Subcutaneous abdominal adipose tissue (tissue), 5 donors: Measurements from ENCODE around the gene ANKRD29.
A peak's percentile ranks its signal among the peaks of the same experiment; 100 is the strongest.

Experiments
- H3K27ac ChIP-seq: one replicate; pipeline ENCODE4 v1.7.0; 2013; ENCODE audit warnings: low read depth, mild to moderate bottlenecking, inconsistent platforms, low read length, moderate library complexity
- H3K27me3 ChIP-seq, 5 donors: one replicate each; pipeline ENCODE4 v1.7.0; 2013; ENCODE audit warnings: low read length in 5 of 5, inconsistent platforms in 1 of 5; ENCODE audit not compliant: control insufficient read depth in 5 of 5, insufficient read depth in 4 of 5
- H3K36me3 ChIP-seq, 5 donors: one replicate each; pipeline ENCODE4 v1.7.0; 2013; ENCODE audit warnings: low read length in 5 of 5; ENCODE audit not compliant: control insufficient read depth in 5 of 5, insufficient read depth in 5 of 5
- H3K4me1 ChIP-seq, 5 donors: one replicate each; pipeline ENCODE4 v1.7.0; 2013; ENCODE audit warnings: low read length in 5 of 5, mild to moderate bottlenecking in 3 of 5, moderate library complexity in 1 of 5; ENCODE audit not compliant: control insufficient read depth in 5 of 5, insufficient read depth in 5 of 5
- H3K4me3 ChIP-seq, 5 donors: one replicate each; pipeline ENCODE4 v1.7.0; 2013; ENCODE audit warnings: low read length in 5 of 5, low read depth in 1 of 5
- H3K9ac ChIP-seq, 5 donors: one replicate each; pipeline ENCODE4 v1.7.0; 2013; ENCODE audit warnings: low read length in 5 of 5, mild to moderate bottlenecking in 4 of 5, moderate library complexity in 3 of 5
- H3K9me3 ChIP-seq, 5 donors: one replicate each; pipeline ENCODE4 v1.7.0; 2013; ENCODE audit warnings: low read length in 5 of 5; ENCODE audit not compliant: control insufficient read depth in 5 of 5
- donor health status: healthy.
- donor health status: healthy.
- donor health status: healthy.
- donor health status: healthy.
- donor health status: healthy.

The ANKRD29 gene

DNA sequence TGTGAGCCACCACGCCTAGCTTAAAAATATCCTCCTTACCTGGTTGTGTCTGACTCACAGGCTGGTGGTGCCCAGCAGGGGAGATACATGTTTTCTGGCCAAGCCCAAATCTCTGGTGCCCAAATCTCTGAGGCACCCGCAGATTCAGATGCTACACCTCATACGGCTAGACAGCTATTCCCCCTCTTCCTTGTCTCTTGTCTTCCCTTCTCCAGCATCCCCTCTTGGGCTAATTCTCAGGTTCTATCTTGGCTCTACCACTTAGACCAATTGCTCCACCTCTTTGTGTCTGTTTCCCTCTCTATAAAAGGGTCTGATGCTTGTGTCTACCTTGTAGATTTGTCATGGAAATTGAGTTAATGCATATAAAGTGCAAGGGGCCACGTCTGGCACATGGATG, 39.9 kb upstream of the ANKRD29 start:
- no peak overlapping the region for H3K4me3 ChIP-seq
- H3K9ac ChIP-seq, result no peak overlapping the region
- H3K4me1 ChIP-seq, result no peaks in the 10 kb centered on the region
- no peak overlapping the region for H3K27ac ChIP-seq
- H3K27me3 ChIP-seq, result peaks cover 0 to 12% (median 0%) of the 10 kb centered on the region in 5 donors
- peaks cover 0 to 6% (median 5%) of the 10 kb centered on the region in 5 donors for H3K9me3 ChIP-seq
- H3K36me3 ChIP-seq, result no peaks in the 10 kb centered on the region

DNA sequence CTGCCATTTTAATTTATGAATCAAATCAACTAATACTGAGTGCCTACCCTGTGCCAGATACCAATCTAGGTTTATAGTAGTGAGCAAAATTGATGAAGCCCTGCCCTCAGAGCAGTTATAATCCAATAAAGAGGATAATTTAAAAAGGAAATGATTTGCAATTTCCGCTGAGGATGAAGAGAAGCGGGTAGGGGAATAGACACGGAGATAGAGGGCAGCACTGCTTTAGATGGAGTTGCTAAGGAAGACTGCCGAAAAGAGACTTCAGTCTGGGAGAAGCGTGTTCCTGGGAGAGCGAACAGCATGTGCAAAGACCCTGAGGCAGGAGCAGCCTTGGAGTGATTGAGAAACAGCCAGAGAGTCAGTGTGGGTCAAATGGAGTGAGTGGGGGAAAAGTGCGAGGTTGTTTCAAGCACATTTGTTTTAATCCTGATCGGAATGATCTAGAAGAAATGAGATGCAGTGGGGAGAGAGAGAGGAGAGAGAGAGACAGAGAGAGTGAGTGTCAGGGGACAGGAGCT, 38.9 kb upstream of the ANKRD29 start:
- Histone ChIP-seq H3K9ac (no peak overlapping the region), H3K36me3 (no peaks in the 10 kb centered on the region), H3K27me3 (peaks cover 0 to 12% (median 0%) of the 10 kb centered on the region in 5 donors), H3K9me3 (no peaks in the 10 kb centered on the region), H3K4me1 (no peaks in the 10 kb centered on the region), H3K27ac (no peak overlapping the region), H3K4me3 (no peak overlapping the region)

DNA sequence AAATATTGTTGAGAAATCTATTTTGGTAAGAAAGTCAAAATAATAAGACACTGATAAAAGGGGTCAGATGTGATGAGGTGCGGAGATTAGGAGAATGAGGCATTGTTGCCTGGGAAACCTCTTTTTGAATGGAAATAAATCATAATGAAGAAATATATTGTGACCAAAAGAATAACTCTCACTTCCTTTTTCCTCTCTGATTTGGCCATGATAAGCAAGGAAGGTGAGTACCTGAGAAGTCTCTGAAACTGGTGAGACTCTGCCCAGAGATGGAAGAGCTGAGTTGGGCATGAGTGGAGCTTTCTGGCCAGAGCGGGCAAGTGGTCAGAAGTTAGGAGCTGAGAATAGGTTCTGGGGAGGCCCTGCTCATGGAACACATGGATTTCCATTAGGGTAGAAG, 38.3 kb upstream of the ANKRD29 start:
- no peak overlapping the region for H3K4me3 ChIP-seq
- H3K9me3 ChIP-seq, result no peaks in the 10 kb centered on the region
- no peaks in the 10 kb centered on the region for H3K4me1 ChIP-seq
- peaks cover 0 to 12% (median 0%) of the 10 kb centered on the region in 5 donors for H3K27me3 ChIP-seq
- no peak overlapping the region for H3K9ac ChIP-seq
- H3K27ac ChIP-seq, result no peak overlapping the region
- no peaks in the 10 kb centered on the region for H3K36me3 ChIP-seq

DNA sequence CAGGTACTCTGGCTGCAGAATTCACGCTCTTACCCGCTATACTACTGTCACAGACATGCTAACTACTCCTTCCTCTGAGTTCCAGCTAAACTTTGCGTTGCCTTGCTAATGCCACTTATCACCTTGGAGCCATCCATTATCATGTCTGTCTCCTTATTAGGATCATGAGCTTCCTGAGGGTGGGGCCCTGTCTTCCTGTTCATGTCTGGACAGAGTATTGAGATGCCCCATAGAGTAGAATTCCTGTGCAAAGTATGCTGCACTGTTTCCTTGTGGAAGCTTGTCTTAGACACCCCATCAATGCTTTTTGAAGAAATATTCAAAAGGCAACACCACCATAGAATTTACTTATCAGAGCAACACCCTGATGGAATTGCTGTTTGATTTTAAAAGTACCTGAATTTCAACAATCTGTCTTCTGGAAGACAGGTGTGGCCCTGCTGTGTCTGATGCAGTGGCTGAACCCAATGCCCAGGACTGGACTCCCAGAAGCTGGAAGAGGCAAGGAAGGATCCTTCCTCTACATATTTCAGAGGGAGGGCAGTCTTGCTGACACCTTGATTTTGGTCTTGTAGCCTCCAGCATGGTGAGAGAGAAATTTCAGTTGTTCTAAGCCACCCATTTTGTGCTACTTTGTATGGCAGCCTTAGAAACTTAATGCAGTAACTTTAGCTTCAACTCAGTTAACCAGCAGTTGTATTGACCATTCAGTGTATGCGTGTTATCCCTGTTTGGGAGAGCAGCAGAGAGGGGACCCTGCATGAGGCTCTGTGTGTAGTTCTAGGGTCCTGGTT, 32.1 kb upstream of the ANKRD29 start:
- Histone ChIP-seq H3K27ac (no peak overlapping the region), H3K4me3 (no peak overlapping the region), H3K9me3 (no peaks in the 10 kb centered on the region), H3K4me1 (peaks cover 0 to 8% (median 6%) of the 10 kb centered on the region in 5 donors), H3K27me3 (peaks cover 0 to 6% (median 0%) of the 10 kb centered on the region in 5 donors), H3K9ac (no peak overlapping the region), H3K36me3 (no peaks in the 10 kb centered on the region)

DNA sequence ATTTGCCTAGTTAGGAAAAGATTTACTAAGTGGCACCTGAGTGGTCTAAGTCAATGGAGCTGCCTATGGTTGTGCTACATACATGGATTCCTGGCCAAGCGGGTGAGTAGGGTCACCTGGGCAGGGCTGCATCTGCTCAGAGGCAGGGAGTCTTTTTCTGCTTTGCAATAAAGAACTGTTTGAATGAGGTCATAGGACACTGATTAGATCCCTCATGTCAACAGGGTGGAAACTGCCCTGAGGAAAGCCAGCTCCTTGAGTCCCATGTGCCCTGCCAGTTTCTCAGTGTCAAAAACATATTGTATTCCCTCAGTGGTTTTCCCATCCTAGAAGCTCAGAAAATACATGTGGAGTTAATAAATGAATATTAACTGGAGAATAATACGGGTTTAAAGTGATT, 31.1 kb upstream of the ANKRD29 start:
- Histone ChIP-seq H3K4me3 (no peak overlapping the region), H3K27me3 (peaks cover 0 to 8% (median 3%) of the 10 kb centered on the region in 5 donors), H3K9ac (no peak overlapping the region), H3K4me1 (peaks cover 3 to 17% (median 15%) of the 10 kb centered on the region in 5 donors), H3K36me3 (no peaks in the 10 kb centered on the region), H3K27ac (no peak overlapping the region), H3K9me3 (no peaks in the 10 kb centered on the region)

DNA sequence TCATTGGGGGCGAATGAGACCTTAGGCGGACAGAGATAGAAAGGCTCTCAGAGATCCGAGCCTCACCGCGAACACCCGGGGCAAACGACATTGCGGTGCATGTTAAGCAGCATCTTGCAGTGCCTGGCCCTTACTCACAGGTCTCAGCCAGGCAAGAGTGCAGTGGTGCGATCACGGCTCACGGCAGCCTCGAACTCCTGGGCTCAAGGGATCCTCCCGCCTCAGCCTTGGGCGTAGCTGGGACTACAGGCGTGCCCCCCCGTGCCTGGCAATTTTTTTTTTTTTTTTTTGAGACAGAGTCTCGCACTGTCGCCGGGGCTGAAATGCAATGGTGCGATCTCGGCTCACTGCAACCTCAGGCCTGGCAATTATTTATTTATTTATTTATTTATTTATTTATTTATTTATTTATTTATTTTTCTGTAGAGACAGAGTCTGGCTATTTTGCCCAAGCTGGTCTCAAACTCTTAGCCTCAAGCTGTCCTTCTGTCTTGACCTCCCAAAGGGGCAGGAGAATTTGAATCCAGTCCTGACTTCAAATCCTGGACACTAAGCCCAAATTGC, 27.9 kb upstream of the ANKRD29 start:
- Histone ChIP-seq H3K9me3 (no peaks in the 10 kb centered on the region), H3K4me3 (peak overlapping the region; percentile 45 to 70 (median 69)), H3K4me1 (peaks cover 3 to 20% (median 18%) of the 10 kb centered on the region in 5 donors), H3K9ac (no peak overlapping the region), H3K27me3 (peaks cover 0 to 16% (median 7%) of the 10 kb centered on the region in 5 donors), H3K27ac (no peak overlapping the region), H3K36me3 (no peaks in the 10 kb centered on the region)

DNA sequence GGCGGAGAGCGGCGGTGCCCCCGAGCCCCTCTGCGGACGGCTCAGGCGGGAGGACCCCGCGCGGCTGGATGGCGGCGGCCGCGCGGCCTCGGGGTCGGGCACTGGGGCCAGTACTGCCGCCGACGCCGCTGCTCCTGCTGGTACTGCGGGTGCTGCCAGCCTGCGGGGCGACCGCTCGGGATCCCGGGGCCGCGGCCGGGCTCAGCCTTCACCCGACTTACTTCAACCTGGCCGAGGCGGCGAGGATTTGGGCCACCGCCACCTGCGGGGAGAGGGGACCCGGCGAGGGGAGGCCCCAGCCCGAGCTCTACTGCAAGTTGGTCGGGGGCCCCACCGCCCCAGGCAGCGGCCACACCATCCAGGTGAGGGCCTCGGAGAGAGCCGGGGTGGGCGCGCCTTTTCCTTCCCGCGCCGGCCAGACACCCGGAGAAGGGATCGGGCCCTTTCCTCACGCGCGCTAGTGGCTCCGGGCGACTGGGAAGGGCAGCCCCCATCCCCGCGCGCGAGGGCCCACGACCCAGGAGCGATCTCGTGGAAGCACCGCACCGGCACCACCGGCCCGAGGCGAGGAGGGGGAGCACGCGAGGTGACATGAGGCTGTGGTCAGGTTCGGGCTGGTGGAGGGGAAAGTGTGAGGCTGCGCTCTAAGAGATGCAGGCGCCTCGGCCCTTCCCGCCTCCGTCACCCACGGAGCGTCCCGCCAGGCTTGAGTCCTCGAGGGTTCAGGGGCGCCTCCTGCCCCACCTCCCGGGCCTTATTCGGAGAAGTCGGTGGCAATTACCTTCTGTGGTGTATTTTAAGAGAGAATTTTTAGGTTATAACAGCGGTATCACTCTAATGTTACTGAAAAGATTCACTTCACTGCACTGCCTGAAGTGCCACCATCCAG, 27.1 kb upstream of the ANKRD29 start:
- no peaks in the 10 kb centered on the region for H3K9me3 ChIP-seq
- no peak overlapping the region for H3K27ac ChIP-seq
- no peaks in the 10 kb centered on the region for H3K36me3 ChIP-seq
- H3K9ac ChIP-seq, result peak overlapping the region in 1 of 5 donors; percentile 51
- H3K4me3 ChIP-seq, result peak overlapping the region; percentile 45 to 70 (median 69)
- H3K4me1 ChIP-seq, result peaks cover 3 to 20% (median 18%) of the 10 kb centered on the region in 5 donors
- H3K27me3 ChIP-seq, result peaks cover 0 to 16% (median 7%) of the 10 kb centered on the region in 5 donors

DNA sequence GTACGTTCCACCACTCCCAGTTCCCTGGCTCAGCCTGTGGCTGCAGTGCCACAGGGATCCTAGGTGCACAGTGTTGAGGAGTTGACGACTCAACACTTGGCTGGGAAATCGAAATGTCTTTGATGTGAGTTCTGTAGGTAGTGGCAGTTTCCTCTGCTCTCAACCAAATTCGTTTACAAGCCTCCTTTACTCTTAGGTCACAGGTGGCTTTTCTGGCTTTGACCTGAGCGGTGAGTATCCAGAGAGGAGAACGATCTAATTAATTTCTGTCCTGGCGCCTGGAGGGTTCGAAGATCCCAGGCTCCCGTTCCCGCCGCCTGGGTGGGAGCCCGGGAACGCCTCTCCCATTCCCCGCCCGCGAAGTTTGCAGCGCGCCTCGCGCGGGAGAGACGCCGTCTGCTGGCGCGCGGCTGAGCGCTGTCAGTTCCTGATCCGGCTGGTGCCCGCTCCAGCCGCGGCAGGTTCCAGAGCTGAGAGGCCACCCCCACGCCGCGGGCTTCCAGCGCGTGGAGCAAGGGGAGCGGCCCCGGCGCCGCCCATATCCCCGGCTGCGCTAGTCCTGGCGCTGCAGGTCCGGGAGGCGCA, 26.4 kb upstream of the ANKRD29 start, which contains the start of gene LAMA3:
Gene LAMA3 (plus strand): TSS at position 423 of the 585 bp plus-strand sequence. CDS start 231 bp downstream, outside the sequence.
- H3K36me3 ChIP-seq, result no peaks in the 10 kb centered on the region
- peak within 1 kb of the TSS; percentile 54 to 70 (median 69) for H3K4me3 ChIP-seq
- no peak within 1 kb of the TSS for H3K27ac ChIP-seq
- peaks cover 3 to 20% (median 18%) of the 10 kb centered on the region in 5 donors for H3K4me1 ChIP-seq
- no peaks in the 10 kb centered on the region for H3K9me3 ChIP-seq
- peak within 1 kb of the TSS in 2 of 5 donors; percentile 39 to 51 for H3K9ac ChIP-seq
- H3K27me3 ChIP-seq, result peaks cover 0 to 16% (median 7%) of the 10 kb centered on the region in 5 donors

DNA sequence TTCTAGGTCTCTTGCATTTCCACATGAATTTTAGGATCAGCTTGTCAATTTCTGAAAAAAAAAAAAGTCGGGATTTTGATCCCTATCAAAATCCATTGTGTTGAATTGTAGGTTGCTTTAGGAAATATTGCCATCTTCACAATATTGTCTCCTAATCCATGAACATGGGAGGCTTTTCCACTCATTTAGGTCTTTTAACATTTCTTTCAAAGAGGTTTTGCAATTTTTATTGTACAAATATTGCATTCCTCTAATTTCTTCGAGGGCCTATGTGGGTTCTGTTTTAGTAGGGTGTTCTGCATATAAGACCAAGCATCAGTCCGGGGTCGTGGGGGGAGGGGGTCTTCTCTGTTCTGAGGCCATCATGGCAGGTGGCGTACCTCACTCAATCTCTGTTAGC, 25.8 kb upstream of the ANKRD29 start:
- peak overlapping the region; percentile 54 to 70 (median 69) for H3K4me3 ChIP-seq
- H3K36me3 ChIP-seq, result no peaks in the 10 kb centered on the region
- H3K9ac ChIP-seq, result no peak overlapping the region
- H3K27ac ChIP-seq, result no peak overlapping the region
- peaks cover 0 to 16% (median 10%) of the 10 kb centered on the region in 5 donors for H3K27me3 ChIP-seq
- H3K4me1 ChIP-seq, result peaks cover 3 to 20% (median 18%) of the 10 kb centered on the region in 5 donors
- no peaks in the 10 kb centered on the region for H3K9me3 ChIP-seq
